GM19193 (cell line): ENCODE results near the gene GATD1.

Experiments
- POLR2A ChIP-seq: IDR thresholded peaks from 4 replicates; pipeline ENCODE4 v1.6.1; 2011; ENCODE audit not compliant: insufficient read depth, insufficient read length; ENCODE audit errors: extremely low read depth

GATD1 gene

GRCh38 chr11:746289-747157 is 30.8 kb downstream of the GATD1 start:
- no peak for TF ChIP-seq POLR2A

- TF ChIP-seq POLR2A, result no peak
Observed at GRCh38 chr11:745428-745827, 31.9 kb downstream of the GATD1 start.

- no peak for TF ChIP-seq POLR2A
Observed at GRCh38 chr11:742571-743201, 34.6 kb downstream of the GATD1 start.

- no peak for TF ChIP-seq POLR2A
Observed at GRCh38 chr11:742156-742546, 35.1 kb downstream of the GATD1 start.

- TF ChIP-seq POLR2A, result no peak
Observed at GRCh38 chr11:737366-737765, 39.9 kb downstream of the GATD1 start.

GRCh38 chr11:733072-733471 is 44.2 kb downstream of the GATD1 start:
- TF ChIP-seq POLR2A, result no peak

GRCh38 chr11:729492-730074 is 47.7 kb downstream of the GATD1 start:
- TF ChIP-seq POLR2A, result no peak

- TF ChIP-seq POLR2A, result no peak
Observed at GRCh38 chr11:728901-729491, 48.3 kb downstream of the GATD1 start.

- no peak for TF ChIP-seq POLR2A
Observed at GRCh38 chr11:727859-728748, 49.2 kb downstream of the GATD1 start.

- no peak for TF ChIP-seq POLR2A
Observed at GRCh38 chr11:727281-727701, 50.0 kb downstream of the GATD1 start.

GRCh38 chr11:726278-727220 is 50.7 kb downstream of the GATD1 start:
- peak; percentile 51 for TF ChIP-seq POLR2A

- no peak for TF ChIP-seq POLR2A
Observed at GRCh38 chr11:725624-726202, 51.6 kb downstream of the GATD1 start.

- no peak for TF ChIP-seq POLR2A
Observed at GRCh38 chr11:724778-725386, 52.4 kb downstream of the GATD1 start.

- TF ChIP-seq POLR2A, result no peak
Observed at GRCh38 chr11:724049-724777, 53.1 kb downstream of the GATD1 start.
